PC-3 (cell line): ENCODE results near the gene MAGEB3.

Source experiments
- CTCF ChIP-seq: fragments of 300-600 bp; sonication (generic); conservative IDR thresholded peaks from 2 replicates; pipeline ENCODE4 v1.5.1; 2017; ENCODE audit warnings: antibody characterized with exemption, low read depth, mild to moderate bottlenecking, low read length
- EZH2 ChIP-seq: fragments of 300-600 bp; sonication (generic); IDR thresholded peaks from one replicate; pipeline ENCODE4 v1.6.1; 2017; ENCODE audit warnings: antibody characterized with exemption, mild to moderate bottlenecking, low read length; ENCODE audit not compliant: unreplicated experiment
- EZH2phosphoT487 ChIP-seq: fragments of 300-600 bp; sonication (generic); IDR thresholded peaks from 2 replicates; pipeline ENCODE4 v1.6.1; 2018; ENCODE audit warnings: mild to moderate bottlenecking, antibody characterized with exemption, low read length, borderline replicate concordance

GRCh38 chrX:30282527-30282926 is 52.1 kb downstream of the MAGEB3 start:
- TF ChIP-seq CTCF (no peak), EZH2 (no peak), EZH2phosphoT487 (no peak)
